Lung (tissue), 12 donors: ENCODE measurements around the gene SGCE. TPM values are rescaled to one million over a fixed set of nuclear protein-coding genes. Genes with fewer than 3 reads are reported as not detected.

ENCODE experiments used
- ATAC-seq: fragments of 200-7000 bp; cut with Tn5 transposase; one replicate; pipeline ENCODE4 v1.9.1; 2020; ENCODE audit warnings: moderate number of reproducible peaks; ENCODE audit not compliant: insufficient read depth, low FRiP score
- DNase-seq, 3 donors: peaks; one replicate each; pipeline ENCODE4 v3.0.0-alpha.2; 2013 to 2017
- H3K27ac ChIP-seq, 2 donors: one replicate each; pipeline ENCODE4 v1.5.1; 2013; ENCODE audit warnings: mild to moderate bottlenecking in 2 of 2, moderate library complexity in 2 of 2, control low read depth in 1 of 2, inconsistent platforms in 1 of 2, low read depth in 1 of 2, low read length in 1 of 2
- H3K27me3 ChIP-seq, 3 donors: one replicate each; pipeline ENCODE4 v1.5.1; 2013; ENCODE audit warnings: low read length in 2 of 3; ENCODE audit not compliant: control insufficient read depth in 3 of 3, insufficient read depth in 3 of 3
- H3K36me3 ChIP-seq, 4 donors: one replicate each; pipeline ENCODE4 v1.5.1; 2013; ENCODE audit warnings: low read length in 4 of 4, mild to moderate bottlenecking in 1 of 4, moderate library complexity in 1 of 4; ENCODE audit not compliant: control insufficient read depth in 4 of 4, insufficient read depth in 4 of 4
- H3K4me1 ChIP-seq, 5 donors: one replicate each; pipeline ENCODE4 v1.5.1; 2013; ENCODE audit warnings: low read length in 5 of 5, mild to moderate bottlenecking in 2 of 5, moderate library complexity in 1 of 5; ENCODE audit not compliant: control insufficient read depth in 5 of 5, insufficient read depth in 5 of 5
- H3K4me3 ChIP-seq: one replicate; pipeline ENCODE4 v1.5.1; 2013; ENCODE audit warnings: mild to moderate bottlenecking, control low read depth, moderate library complexity
- H3K9ac ChIP-seq, 2 donors: one replicate each; pipeline ENCODE4 v1.5.1; 2013; ENCODE audit warnings: low read length in 2 of 2, control low read depth in 1 of 2; ENCODE audit not compliant: insufficient read depth in 1 of 2
- H3K9me3 ChIP-seq, 4 donors: one replicate each; pipeline ENCODE4 v1.5.1; 2013; ENCODE audit warnings: low read length in 3 of 4, mild to moderate bottlenecking in 1 of 4, moderate library complexity in 1 of 4; ENCODE audit not compliant: control insufficient read depth in 4 of 4, insufficient read depth in 3 of 4
- CTCF ChIP-seq: IDR thresholded peaks from 2 replicates; pipeline ENCODE4 v1.5.1; 2012; ENCODE audit warnings: mild to moderate bottlenecking; ENCODE audit errors: control extremely low read depth, extremely low read depth
- WGBS, 2 donors: extraction: QIAGEN DNeasy Blood & Tissue Kit; methylation state at CpG; one replicate each; pipeline ENCODE4 v1.1.7; 2013; 5-methylcytosine and 5-hydroxymethylcytosine counted together
- polyA plus RNA-seq, 2 donors: library from polyadenylated mRNA; stranded (reverse); fragments of 200-250 nt; gene quantifications; one replicate each; pipeline ENCODE4 v1.2.1, GENCODE V29; 2013
- total RNA-seq, 2 donors: library from RNA; depleted of rRNA in 1 of 2; stranded (reverse); fragments of >200 nt in 1 of 2; gene quantifications; one replicate each; pipeline ENCODE4 v1.2.1, GENCODE V29; 2014 to 2021
- donor health status: control.
- donor health status: control.
- donor health status: Bipolar disorder and iron deficiency.
- donor health status: healthy.
- donor health status: DM: yes; HTN: yes; CAD: no.

SGCE gene
- total and polyA plus RNA-seq, 4 donors = 22.9 to 171 (median 32.9) TPM

- DNase-seq = peak; percentile 51 to 70 (median 62)
These were observed 646 bp downstream of the SGCE start for GRCh38 chr7:94655126-94655847.

GRCh38 chr7:94654783-94655125 is 1.2 kb downstream of the SGCE start:
- no peak for TF ChIP-seq CTCF
- peak overlapping the region; percentile 62 for H3K4me3 ChIP-seq
- H3K36me3 ChIP-seq = no peaks in the 10 kb centered on the region
- ATAC-seq = no peak
- peak overlapping the region; percentile 63 to 90 for H3K9ac ChIP-seq
- peaks cover 0 to 7% (median 6%) of the 10 kb centered on the region in 3 donors for H3K27me3 ChIP-seq
- no peak for DNase-seq
- H3K9me3 ChIP-seq = peaks cover 0 to 3% (median 1%) of the 10 kb centered on the region in 4 donors
- peaks cover 0 to 8% (median 3%) of the 10 kb centered on the region in 5 donors for H3K4me1 ChIP-seq
- peak overlapping the region in 1 of 2 donors; percentile 4 for H3K27ac ChIP-seq
- 5 to 6% methylated on average over 11 of the region's 11 CpGs for WGBS, 2 donors

More at GRCh38 chr7:94655126-94655847, 646 bp downstream of the SGCE start:
- Histone ChIP-seq H3K9ac (peak overlapping the region; percentile 63 to 90), H3K36me3 (no peaks in the 10 kb centered on the region), H3K4me1 (peaks cover 0 to 8% (median 3%) of the 10 kb centered on the region in 5 donors), H3K27me3 (peaks cover 0 to 7% (median 6%) of the 10 kb centered on the region in 3 donors), H3K4me3 (peak overlapping the region; percentile 62), H3K9me3 (peaks cover 0 to 3% (median 1%) of the 10 kb centered on the region in 4 donors), H3K27ac (peak overlapping the region; percentile 10 to 78)
- WGBS, 2 donors = 1 to 2% methylated on average over 38 of the region's 38 CpGs
- ATAC-seq = no peak
- no peak for TF ChIP-seq CTCF

- no peaks in the 10 kb centered on the region for H3K9me3 ChIP-seq
- DNase-seq (no peak), ATAC-seq (no peak)
- TF ChIP-seq CTCF = no peak
- H3K27me3 ChIP-seq = peaks cover 0 to 6% (median 6%) of the 10 kb centered on the region in 3 donors
- 78 to 84% methylated on average over 4 of the region's 4 CpGs for WGBS, 2 donors
- peaks cover 2 to 8% (median 3%) of the 10 kb centered on the region in 5 donors for H3K4me1 ChIP-seq
- no peaks in the 10 kb centered on the region for H3K36me3 ChIP-seq
- H3K4me3 ChIP-seq = no peak overlapping the region
- H3K9ac ChIP-seq = no peak overlapping the region
- no peak overlapping the region for H3K27ac ChIP-seq
These were observed 5.5 kb downstream of the SGCE start for GRCh38 chr7:94650147-94651051.
